Immature natural killer cell (primary cell): ENCODE measurements around the gene FOLR3. TPM values are rescaled to one million over a fixed set of nuclear protein-coding genes. Genes with fewer than 3 reads are reported as not detected.

Experiments used
- DNase-seq, 3 donors: peaks; one replicate each; pipeline ENCODE4 v3.0.0; 2022; ENCODE audit warnings: mixed read lengths in 1 of 3
- H3K27ac Mint-ChIP-seq, 6 donors: one replicate each; pipeline ENCODE4 v1.8.0; 2020; ENCODE audit warnings: mixed read lengths in 6 of 6, mild to moderate bottlenecking in 5 of 6, inconsistent platforms in 4 of 6, moderate library complexity in 3 of 6
- H3K27me3 Mint-ChIP-seq, 3 donors: one replicate each; pipeline ENCODE4 v1.8.0; 2020 to 2021; ENCODE audit warnings: low read depth in 3 of 3, mild to moderate bottlenecking in 3 of 3, mixed read lengths in 3 of 3, moderate library complexity in 3 of 3, inconsistent platforms in 1 of 3
- H3K36me3 Mint-ChIP-seq, 3 donors: one replicate each; pipeline ENCODE4 v1.8.0; 2020; ENCODE audit warnings: mixed read lengths in 3 of 3, inconsistent platforms in 2 of 3, mild to moderate bottlenecking in 2 of 3
- H3K4me1 Mint-ChIP-seq, 2 donors: one replicate each; pipeline ENCODE4 v1.8.0; 2020; ENCODE audit warnings: inconsistent platforms in 2 of 2, mild to moderate bottlenecking in 2 of 2, mixed read lengths in 2 of 2, moderate library complexity in 1 of 2
- H3K4me3 Mint-ChIP-seq, 5 donors: one replicate each; pipeline ENCODE4 v1.8.0; 2020; ENCODE audit warnings: mild to moderate bottlenecking in 5 of 5, mixed read lengths in 5 of 5, inconsistent platforms in 3 of 5, moderate library complexity in 3 of 5
- H3K9me3 Mint-ChIP-seq, 6 donors: one replicate each; pipeline ENCODE4 v1.8.0; 2020; ENCODE audit warnings: mild to moderate bottlenecking in 6 of 6, mixed read lengths in 6 of 6, inconsistent platforms in 4 of 6, moderate library complexity in 3 of 6
- polyA plus RNA-seq, 3 donors: library from polyadenylated mRNA; unstranded; fragments of 300-500 nt; fragmentation: Illumina TruSeq; gene quantifications; one replicate each; pipeline ENCODE4 v1.2.3, GENCODE V29; 2021

Gene FOLR3
- polyA plus RNA-seq, 3 donors from 2014 or later: 0.28 TPM; not detected in 2

DNA sequence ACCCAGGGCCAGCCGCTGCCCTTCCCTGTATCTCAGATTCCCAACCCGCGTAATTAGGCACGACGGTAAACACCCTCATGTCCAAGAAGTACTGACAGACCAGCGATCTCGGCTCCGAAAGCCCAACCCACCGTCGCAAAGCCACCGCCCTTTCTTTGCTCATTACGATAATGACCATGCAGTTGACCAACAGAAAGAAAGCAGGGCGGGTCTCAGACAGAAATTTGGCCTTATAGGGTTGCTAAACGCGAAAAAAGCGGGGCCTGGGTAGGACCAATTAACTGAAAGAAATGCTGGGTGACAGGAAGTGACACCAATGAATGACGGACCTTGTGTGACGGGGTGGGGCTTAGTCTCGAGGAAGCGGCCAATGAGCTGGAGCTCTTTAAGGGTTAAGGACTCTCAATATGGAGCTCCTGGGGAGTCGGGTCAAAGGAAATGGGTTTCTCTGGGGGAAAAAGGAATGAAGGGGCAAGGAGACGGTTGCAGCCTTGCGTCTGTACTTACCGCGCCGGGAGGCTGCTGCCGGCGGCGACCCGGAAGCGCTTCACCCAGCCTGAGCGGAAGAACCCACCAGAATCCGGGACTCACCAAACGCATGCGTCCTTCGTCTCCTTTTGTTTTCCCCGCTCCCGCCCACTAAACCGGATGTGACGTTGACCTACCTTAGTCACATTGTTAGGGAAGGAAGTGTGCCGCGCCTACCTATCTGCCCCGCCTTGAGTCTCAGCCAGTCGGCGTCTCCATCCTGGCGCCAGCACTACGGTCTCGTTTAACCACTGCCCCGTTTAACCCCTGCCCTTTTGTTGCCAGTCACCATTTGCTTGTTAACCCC is 23.2 kb upstream of the FOLR3 start, which contains the start of gene ANAPC15:
Gene ANAPC15 (minus strand): TSS at position 553 of the 835 bp plus-strand sequence. CDS start 1,419 bp downstream, outside the sequence.
- Mint-ChIP-seq H3K36me3 (peaks cover 4 to 18% (median 6%) of the 10 kb centered on the region in 3 donors), H3K4me3 (peak within 1 kb of the TSS; percentile 91 to 99 (median 96)), H3K27me3 (peaks cover 8 to 13% (median 10%) of the 10 kb centered on the region in 3 donors)

DNA sequence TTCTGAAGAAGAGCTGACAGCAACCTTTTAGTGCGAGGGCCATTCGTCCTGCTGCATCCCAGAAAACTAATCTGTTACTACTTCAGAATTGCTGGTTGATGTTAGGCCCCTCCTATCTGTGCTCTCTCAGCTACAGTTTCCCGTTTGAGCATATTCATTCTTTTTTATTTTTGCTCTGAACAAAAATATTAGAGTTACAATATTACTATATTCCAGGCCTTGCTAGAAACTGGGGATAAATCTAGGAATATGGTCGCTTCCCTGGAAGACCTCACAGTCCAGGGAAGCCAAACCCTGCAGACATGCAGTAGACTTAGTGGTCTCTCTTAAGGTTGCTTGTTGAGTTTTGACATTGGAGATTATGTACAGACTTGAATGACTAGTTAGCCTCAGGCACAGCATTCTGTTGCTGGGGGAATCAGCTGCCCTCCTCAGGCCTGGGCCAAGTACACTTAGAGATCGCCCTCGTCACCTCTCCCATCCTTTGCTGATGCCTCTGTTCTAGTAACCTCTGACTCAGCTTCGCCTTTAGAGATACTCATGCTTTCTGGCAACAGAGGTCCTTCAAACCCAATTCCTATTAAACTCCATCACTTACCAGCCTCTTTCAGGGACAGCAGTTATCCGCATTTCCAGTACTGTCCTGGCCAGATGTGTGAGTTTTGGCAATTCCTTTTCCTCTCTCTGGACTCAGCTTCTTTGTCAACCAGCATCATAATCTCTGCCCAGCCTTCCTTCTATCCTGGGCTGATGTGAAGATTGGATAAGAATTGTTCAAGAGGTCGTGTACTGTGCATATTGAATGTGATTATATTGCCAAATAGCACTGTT is 22.3 kb upstream of the FOLR3 start:
- H3K27ac Mint-ChIP-seq: peak overlapping the region; percentile 93 to 98 (median 97)
- no peak for DNase-seq
- H3K4me3 Mint-ChIP-seq: peak overlapping the region; percentile 91 to 99 (median 96)
- peaks cover 25 to 29% of the 10 kb centered on the region in 2 donors for H3K4me1 Mint-ChIP-seq
- peaks cover 8 to 17% (median 10%) of the 10 kb centered on the region in 3 donors for H3K27me3 Mint-ChIP-seq
- H3K9me3 Mint-ChIP-seq: no peaks in the 10 kb centered on the region
- H3K36me3 Mint-ChIP-seq: peaks cover 4 to 17% (median 4%) of the 10 kb centered on the region in 3 donors

More for the DNA sequence above, 23.2 kb upstream of the FOLR3 start, which contains the start of gene ANAPC15:
- peak within 1 kb of the TSS; percentile 93 to 98 (median 97) for H3K27ac Mint-ChIP-seq
- H3K4me1 Mint-ChIP-seq: peaks cover 26 to 29% of the 10 kb centered on the region in 2 donors
- no peaks in the 10 kb centered on the region for H3K9me3 Mint-ChIP-seq
- DNase-seq: peak; percentile 98 to 99 (median 99)

DNA sequence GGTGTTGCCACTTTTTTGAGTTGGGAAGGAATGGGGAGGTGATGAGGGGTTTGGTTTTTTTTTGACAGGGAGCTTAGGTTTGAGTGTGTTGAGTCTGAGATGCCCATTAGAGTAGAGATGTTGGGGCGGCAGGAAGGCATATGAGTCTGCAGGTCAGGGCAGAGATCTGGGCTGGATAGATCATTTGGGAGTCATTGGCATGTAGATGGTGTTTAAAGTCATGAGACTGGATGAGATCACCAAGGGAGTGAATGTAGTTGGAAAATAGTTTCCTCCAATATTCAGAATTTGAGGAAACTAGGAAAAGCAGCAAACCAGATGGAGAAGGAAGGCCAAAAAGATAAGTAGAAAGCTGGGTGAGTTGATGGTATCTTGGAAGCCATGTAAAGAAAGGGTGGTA is 21.0 kb upstream of the FOLR3 start:
- Mint-ChIP-seq H3K27ac (peak overlapping the region in 3 of 6 donors; percentile 42 to 97 (median 54)), H3K4me3 (no peak overlapping the region), H3K27me3 (peaks cover 8 to 27% (median 10%) of the 10 kb centered on the region in 3 donors), H3K9me3 (no peaks in the 10 kb centered on the region), H3K36me3 (peaks cover 4 to 17% (median 4%) of the 10 kb centered on the region in 3 donors), H3K4me1 (peaks cover 25 to 29% of the 10 kb centered on the region in 2 donors)
- no peak for DNase-seq

DNA sequence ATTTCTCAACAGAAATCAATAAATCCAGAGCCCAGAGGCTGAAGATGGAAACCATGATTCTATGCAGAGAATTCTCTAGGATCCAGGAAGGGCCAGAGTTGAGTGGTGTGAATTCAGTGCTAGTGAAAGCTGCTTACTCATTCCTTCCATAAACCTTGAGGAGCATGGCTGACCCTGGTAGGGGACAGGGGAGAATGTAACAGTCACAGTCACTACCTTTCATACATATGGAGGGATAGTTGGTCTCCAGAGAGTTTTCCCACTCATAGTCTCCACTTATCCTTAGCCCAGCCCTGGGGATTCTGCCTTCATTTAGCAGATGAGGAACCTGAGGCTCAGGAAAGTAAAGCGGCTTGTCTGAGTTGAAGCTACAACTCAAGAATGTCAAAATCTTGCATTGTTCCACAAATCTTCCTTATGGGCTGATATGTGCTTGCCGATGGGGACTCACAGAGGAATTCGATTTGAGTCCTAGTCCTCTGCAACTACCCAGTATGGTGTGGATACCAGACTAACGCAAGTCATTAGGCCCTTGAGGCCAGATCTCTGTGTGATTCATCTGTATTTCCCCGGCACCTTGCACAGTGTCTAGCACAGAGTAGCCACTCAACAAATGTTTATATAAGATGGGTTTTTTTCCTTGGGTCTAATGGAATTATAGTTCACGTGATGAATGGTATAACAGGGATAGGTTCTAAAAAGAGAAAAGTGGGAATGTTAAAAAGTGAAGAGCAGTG is 19.3 kb upstream of the FOLR3 start:
- H3K27ac Mint-ChIP-seq: no peak overlapping the region
- peaks cover 7 to 31% (median 10%) of the 10 kb centered on the region in 3 donors for H3K27me3 Mint-ChIP-seq
- H3K4me1 Mint-ChIP-seq: peaks cover 21 to 24% of the 10 kb centered on the region in 2 donors
- no peak overlapping the region for H3K4me3 Mint-ChIP-seq
- peaks cover 0 to 12% (median 3%) of the 10 kb centered on the region in 3 donors for H3K36me3 Mint-ChIP-seq
- DNase-seq: no peak
- H3K9me3 Mint-ChIP-seq: no peaks in the 10 kb centered on the region

DNA sequence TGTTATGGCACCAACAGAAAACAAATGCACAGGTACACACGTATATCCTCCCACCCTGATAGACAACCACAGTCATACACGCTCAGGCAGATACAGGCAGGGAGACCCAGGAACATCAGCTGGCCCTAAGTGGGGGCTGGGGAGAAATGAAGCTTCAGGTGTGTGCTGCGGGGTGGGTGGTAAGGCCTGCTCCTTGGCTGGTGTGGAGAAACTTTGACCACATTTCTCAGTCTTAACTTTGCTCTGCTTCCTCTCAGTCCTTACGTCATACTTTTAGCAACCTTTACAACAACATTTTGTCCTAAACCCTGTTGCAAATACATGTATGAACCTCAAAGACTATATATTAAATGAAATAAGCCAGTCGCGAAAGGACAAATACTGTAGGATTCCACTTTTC is 16.3 kb upstream of the FOLR3 start:
- H3K36me3 Mint-ChIP-seq: peaks cover 0 to 6% (median 3%) of the 10 kb centered on the region in 3 donors
- H3K27ac Mint-ChIP-seq: no peak overlapping the region
- H3K27me3 Mint-ChIP-seq: peaks cover 0 to 21% (median 4%) of the 10 kb centered on the region in 3 donors
- no peak overlapping the region for H3K4me3 Mint-ChIP-seq
- no peak for DNase-seq
- H3K4me1 Mint-ChIP-seq: no peaks in the 10 kb centered on the region
- no peaks in the 10 kb centered on the region for H3K9me3 Mint-ChIP-seq

DNA sequence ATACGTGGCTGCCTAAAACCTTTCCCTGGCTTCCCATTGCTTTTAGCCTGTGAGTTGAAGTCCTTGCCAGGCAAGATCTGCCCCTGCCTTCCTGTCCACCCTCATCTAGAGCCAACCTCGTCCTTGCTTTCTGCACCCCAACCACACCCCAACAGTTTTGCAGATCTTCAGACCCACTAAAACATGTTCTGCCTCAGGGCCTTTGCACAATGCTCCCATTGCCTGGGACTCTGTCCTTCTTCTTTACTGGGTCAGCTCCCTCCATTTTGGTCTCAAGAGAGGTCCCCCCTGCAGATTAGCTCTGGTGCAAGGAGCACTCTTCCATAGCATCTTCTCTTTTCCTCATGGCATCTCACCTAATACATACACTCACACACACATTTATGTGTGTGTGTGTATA is 14.6 kb upstream of the FOLR3 start:
- no peak overlapping the region for H3K27ac Mint-ChIP-seq
- H3K36me3 Mint-ChIP-seq: peaks cover 0 to 3% (median 0%) of the 10 kb centered on the region in 3 donors
- H3K27me3 Mint-ChIP-seq: peaks cover 0 to 20% (median 2%) of the 10 kb centered on the region in 3 donors
- no peaks in the 10 kb centered on the region for H3K9me3 Mint-ChIP-seq
- H3K4me1 Mint-ChIP-seq: no peaks in the 10 kb centered on the region
- H3K4me3 Mint-ChIP-seq: no peak overlapping the region
- no peak for DNase-seq

DNA sequence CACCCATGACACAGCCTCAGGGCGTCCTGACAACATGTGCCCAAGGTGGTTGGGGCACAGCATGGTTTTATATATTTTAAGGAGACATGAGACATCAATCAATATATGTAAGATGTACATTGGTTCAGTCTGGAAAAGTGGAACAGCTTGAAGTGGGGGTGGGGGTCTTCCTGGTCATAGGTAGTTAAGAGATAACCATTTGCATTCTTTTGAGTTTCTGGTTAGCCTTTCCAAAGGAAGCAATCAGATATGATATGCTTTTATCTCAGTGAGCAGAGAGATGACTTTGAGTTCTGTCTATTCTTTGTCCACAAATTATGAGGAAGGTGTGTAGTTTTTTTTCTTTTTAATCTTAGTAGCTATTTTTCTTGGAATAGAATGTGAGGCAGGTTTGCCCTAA is 12.9 kb upstream of the FOLR3 start:
- H3K4me1 Mint-ChIP-seq: no peaks in the 10 kb centered on the region
- H3K36me3 Mint-ChIP-seq: peaks cover 0 to 3% (median under 1%) of the 10 kb centered on the region in 3 donors
- H3K27me3 Mint-ChIP-seq: peaks cover 0 to 17% (median 0%) of the 10 kb centered on the region in 3 donors

DNA sequence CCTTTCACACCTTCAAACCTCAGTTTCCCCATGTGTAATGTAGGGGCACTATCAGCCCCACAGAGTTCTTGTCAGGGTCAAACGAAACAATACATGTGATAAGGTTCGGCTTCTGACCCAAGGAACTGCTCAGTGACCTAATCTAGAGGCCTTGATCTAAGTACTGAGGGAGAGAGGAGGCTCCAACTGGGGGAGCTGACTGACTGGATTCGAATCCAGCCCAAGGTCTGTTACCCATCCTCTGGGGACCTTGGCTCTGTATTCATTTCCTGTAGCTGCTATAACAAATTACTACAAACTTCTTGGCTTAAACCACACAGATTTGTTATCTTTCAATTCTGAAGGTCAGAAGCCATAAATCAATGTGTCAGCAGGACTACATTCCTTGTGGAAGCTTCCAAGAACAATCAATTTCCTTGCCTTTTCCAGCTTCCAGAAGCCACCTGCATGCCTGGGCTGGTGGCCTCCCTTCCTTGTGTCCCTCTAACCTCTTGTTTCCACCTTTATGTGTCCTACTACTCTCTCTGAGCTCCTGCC is 12.3 kb upstream of the FOLR3 start:
- Mint-ChIP-seq H3K27me3 (peaks cover 0 to 16% (median 0%) of the 10 kb centered on the region in 3 donors), H3K9me3 (peaks cover 0 to 4% (median 0%) of the 10 kb centered on the region in 6 donors), H3K4me1 (no peaks in the 10 kb centered on the region), H3K27ac (no peak overlapping the region), H3K4me3 (no peak overlapping the region), H3K36me3 (peaks cover 0 to 4% (median 3%) of the 10 kb centered on the region in 3 donors)
- no peak for DNase-seq

More for the DNA sequence above, 12.9 kb upstream of the FOLR3 start:
- Mint-ChIP-seq H3K27ac (no peak overlapping the region), H3K4me3 (no peak overlapping the region), H3K9me3 (peaks cover 0 to under 1% (median 0%) of the 10 kb centered on the region in 6 donors)
- no peak for DNase-seq

DNA sequence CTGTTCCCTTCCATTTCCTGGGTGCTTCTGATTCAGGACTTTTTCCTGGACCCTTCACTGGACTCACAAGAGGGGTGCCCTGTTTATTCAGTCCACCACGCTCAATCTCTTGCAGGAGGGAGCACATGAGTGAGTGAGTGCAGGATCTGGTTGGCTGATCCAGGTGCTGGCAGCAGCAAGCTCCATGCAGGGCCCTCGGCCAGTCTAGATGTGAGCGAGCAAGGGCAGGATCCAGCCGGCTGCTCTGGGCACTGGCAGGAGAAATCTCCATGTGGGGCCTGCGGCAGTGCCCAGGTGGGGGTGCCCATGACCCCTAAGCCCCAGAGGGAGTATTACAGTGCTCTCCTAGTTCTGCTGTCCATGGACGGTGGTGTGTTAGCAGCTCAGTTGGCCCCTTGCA is 11.5 kb upstream of the FOLR3 start:
- Mint-ChIP-seq H3K27ac (no peak overlapping the region), H3K9me3 (peaks cover 0 to 10% (median 3%) of the 10 kb centered on the region in 6 donors), H3K4me3 (no peak overlapping the region), H3K36me3 (peaks cover 5 to 9% (median 9%) of the 10 kb centered on the region in 3 donors), H3K27me3 (peaks cover under 1 to 11% (median 2%) of the 10 kb centered on the region in 3 donors), H3K4me1 (no peaks in the 10 kb centered on the region)
- no peak for DNase-seq

DNA sequence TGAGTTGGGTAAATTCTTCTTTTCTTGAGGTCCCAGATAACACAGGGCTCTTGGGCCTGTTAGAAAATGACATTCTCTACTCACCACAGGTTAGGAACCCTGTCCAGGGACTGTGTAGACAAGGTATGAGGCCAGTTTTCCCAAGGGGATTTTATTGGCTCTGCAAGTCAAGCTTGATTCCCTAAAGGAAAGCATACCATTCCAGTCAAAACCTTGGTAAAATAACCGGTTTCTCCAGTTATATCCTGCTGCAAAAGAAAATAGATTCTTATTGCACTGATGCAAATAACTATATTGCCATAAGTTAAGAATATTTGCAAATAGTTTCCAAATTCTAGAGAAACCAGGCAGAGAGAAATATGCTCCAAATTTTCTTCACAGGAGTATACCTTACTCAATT is 9.6 kb upstream of the FOLR3 start:
- no peak for DNase-seq
- H3K27me3 Mint-ChIP-seq: peaks cover 2 to 6% (median 4%) of the 10 kb centered on the region in 3 donors
- no peaks in the 10 kb centered on the region for H3K4me1 Mint-ChIP-seq
- no peak overlapping the region for H3K4me3 Mint-ChIP-seq
- H3K36me3 Mint-ChIP-seq: peaks cover 7 to 9% (median 9%) of the 10 kb centered on the region in 3 donors
- peaks cover 0 to 12% (median 4%) of the 10 kb centered on the region in 6 donors for H3K9me3 Mint-ChIP-seq
- no peak overlapping the region for H3K27ac Mint-ChIP-seq

DNA sequence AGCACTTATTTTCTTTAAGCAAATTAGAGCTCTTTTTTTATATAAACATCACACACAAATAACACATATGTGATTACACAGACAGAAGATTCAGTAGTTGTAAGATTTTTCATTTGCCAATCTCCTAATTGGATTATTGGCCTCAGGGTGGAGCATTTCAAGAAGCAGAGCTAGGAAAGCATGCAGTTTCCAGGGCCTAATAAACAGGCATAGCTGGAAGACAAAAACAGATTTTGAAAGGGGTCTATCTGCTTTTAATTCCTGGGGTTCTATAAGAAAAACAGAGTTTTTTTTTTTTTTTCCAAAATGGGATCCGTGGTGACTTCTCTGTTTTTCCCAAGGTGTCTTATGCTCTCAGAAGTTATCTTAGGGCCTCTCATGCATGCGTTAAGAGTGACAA is 7.6 kb upstream of the FOLR3 start:
- Mint-ChIP-seq H3K9me3 (peaks cover 0 to 12% (median 4%) of the 10 kb centered on the region in 6 donors), H3K4me3 (no peak overlapping the region), H3K4me1 (no peaks in the 10 kb centered on the region)

DNA sequence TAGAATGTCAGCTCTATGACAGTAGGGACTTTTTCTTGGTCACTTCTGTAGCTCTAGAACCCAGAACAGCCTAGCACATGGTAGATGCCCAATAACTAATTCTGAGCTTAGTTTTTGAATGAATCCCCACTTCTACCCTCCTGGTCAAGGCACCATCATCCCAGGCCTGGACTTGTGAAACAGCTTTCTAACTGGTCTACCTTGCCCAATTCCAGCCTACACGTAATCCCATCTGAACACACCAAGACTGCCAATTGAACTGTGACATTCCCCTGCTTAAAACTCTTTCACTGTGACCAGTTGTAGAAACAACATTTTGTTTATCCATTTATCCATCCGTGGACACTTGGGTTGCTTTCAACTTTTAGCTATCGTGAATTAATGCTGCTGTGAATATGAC is 6.1 kb upstream of the FOLR3 start:
- DNase-seq: no peak
- Mint-ChIP-seq H3K27ac (peak overlapping the region in 1 of 6 donors; percentile 31), H3K9me3 (peaks cover 0 to 12% (median 4%) of the 10 kb centered on the region in 6 donors), H3K36me3 (peaks cover 7 to 9% (median 7%) of the 10 kb centered on the region in 3 donors), H3K27me3 (peaks cover 2 to 6% (median 4%) of the 10 kb centered on the region in 3 donors), H3K4me1 (no peaks in the 10 kb centered on the region), H3K4me3 (no peak overlapping the region)

More for the DNA sequence above, 7.6 kb upstream of the FOLR3 start:
- H3K27ac Mint-ChIP-seq: no peak overlapping the region
- H3K27me3 Mint-ChIP-seq: peaks cover 2 to 6% (median 4%) of the 10 kb centered on the region in 3 donors
- H3K36me3 Mint-ChIP-seq: peaks cover 7 to 9% (median 7%) of the 10 kb centered on the region in 3 donors
- no peak for DNase-seq
